ENCODE results near the gene ZNF646. TPM values are rescaled to one million over a fixed set of nuclear protein-coding genes. Genes with fewer than 3 reads are reported as not detected.

ZNF646 gene
- total RNA-seq, 2 donors from 2014 or later = 7.6 to 8.2 TPM

DNA sequence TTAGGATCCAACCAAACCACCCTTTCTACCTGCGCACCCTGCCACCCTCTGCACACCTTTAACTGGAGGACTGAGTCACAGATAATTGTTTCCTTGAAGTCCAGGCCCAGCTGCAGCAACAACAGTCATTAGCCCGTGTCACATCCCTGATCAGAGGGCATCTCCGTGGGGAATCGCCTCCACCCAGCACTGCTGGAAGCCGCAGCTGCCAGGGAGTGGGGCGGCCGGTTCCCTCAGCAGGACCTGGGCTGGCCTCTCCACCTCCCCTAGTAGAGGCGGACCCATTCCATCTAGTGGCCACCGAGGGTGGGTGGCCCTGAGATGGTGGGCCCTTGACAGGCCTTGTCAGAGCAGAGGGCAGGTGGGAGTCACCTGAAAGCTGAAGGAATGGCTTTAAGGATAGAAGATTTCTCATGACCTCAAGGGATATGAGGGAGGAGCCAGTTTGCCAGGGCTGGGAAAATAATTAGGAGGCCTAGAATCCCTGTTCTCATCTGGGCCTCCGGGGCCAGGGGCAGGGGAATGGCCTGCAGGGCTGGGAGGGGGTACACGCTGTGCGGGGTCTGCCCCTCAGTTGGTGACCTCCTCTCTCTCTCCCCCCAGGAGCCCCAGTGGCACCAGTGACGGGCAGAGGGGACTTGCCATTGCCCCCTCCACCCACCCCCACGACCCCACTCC lies 8.3 kb downstream of the ZNF646 start:
- ATAC-seq = no peak
- intact Hi-C loops (cut with DNase I) = no loop called here
- DNase-seq = no peak

GRCh38 chr16:31083081-31083480 lies 8.9 kb downstream of the ZNF646 start:
- intact Hi-C loops (cut with DNase I) = no loop called here
- no peak for DNase-seq
- no peak for ATAC-seq

DNA sequence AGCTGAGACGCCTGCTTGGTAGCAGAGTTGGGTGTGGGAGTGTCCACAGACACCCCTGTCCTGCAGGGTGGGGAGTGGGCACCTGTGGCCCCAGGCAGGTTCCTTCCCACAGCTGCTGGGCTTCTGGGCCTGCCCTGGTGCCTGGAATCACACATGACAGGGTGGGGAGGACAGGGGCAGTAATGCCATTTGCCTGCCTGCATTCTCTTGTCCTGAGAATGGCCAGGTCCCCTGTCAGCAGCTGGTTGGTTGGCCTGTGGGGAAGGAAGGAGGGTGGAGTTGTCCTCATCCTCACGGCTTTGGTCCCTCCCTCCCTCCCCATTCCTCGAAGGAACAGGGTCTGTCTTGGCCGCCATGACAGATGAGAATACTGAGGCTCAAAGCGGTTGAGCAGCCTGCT lies 9.3 kb downstream of the ZNF646 start:
- intact Hi-C loops (cut with DNase I) = no loop called here
- DNase-seq = no peak
- no peak for ATAC-seq

- intact Hi-C loops (cut with DNase I) = no loop called here
- DNase-seq (no peak), ATAC-seq (no peak)
These were observed 9.8 kb downstream of the ZNF646 start for GRCh38 chr16:31083981-31084380.

GRCh38 chr16:31084584-31085302 lies 10.5 kb downstream of the ZNF646 start:
- intact Hi-C loops (cut with DNase I) = no loop called here
- ATAC-seq (no peak), DNase-seq (peak; percentile 20)

GRCh38 chr16:31085411-31085810 lies 11.2 kb downstream of the ZNF646 start:
- DNase-seq (no peak), ATAC-seq (no peak)
- intact Hi-C loops (cut with DNase I) = no loop called here

- intact Hi-C loops (cut with DNase I) = no loop called here
- ATAC-seq = no peak
- no peak for DNase-seq
These were observed 11.8 kb downstream of the ZNF646 start for GRCh38 chr16:31085873-31086628.

- no peak for DNase-seq
- intact Hi-C loops (cut with DNase I) = no loop called here
- ATAC-seq = no peak
These were observed 12.3 kb downstream of the ZNF646 start for GRCh38 chr16:31086629-31086906.

- no peak for DNase-seq
- intact Hi-C loops (cut with DNase I) = no loop called here
- ATAC-seq = no peak
These were observed 13.3 kb downstream of the ZNF646 start for GRCh38 chr16:31087481-31087880.

- DNase-seq (no peak), ATAC-seq (no peak)
- intact Hi-C loops (cut with DNase I) = no loop called here
These were observed 13.7 kb downstream of the ZNF646 start for GRCh38 chr16:31087971-31088370.

DNA sequence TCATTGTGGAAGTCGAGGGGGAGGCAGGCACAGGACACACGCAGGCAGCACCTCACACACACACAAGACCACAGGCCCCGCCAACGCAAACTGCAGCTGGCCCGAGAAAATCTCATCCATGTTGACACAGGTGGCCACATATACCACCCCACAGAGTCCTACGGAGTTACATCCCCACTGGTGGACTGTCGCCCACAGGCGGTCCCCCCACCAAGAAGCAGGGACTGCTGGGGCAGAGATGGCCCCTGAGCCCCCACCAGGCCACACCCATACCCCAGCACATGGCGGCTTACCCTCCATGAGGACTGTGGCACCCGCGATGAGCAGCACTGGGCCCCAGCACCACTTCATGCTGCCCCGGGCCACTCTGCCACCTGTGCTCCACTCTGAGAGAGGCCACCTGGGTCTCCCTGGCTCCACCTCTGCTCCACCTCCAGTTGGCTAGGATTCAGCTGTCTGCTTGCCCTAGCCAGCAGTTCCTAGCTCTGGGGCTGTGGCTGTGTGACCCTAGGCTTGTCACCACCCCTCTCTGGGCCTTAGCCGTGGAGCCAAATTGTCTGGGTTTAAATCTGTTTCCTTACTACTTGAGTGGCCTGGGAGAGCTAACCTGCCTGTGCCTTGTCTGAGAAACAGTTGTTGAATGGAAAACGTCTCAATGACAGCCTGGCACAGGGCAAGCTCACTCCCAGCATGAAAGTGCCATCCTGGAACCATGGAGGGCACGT lies 14.4 kb downstream of the ZNF646 start, which contains the start of gene PRSS53:
PRSS53 (minus strand) TSS at position 485 of the 725 bp plus-strand sequence; CDS start at position 351, 134 bp downstream.
- ATAC-seq = no peak
- intact Hi-C loops (cut with DNase I) = no loop called here
- DNase-seq = no peak

DNA sequence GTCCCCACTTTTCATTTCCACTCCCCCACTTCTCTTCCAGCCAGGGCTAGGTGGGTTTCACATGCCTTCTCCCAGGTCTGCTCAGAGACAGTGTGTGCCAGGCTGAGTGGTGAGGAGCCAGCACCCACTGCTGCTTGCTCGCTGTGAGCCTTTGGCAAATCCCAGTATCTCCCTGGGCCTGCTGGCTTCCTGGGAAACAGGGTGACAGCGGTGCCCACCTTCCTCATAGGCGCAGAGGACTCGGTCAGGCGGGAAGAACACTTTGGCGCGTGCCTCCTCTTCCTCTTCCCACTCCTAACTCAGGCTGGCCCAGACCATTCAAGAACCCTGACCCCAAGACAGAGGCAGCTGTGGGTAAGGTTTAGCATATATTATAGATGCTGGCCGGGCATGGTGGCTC lies 15.0 kb downstream of the ZNF646 start:
- ATAC-seq (no peak), DNase-seq (no peak)
- intact Hi-C loops (cut with DNase I) = no loop called here

GRCh38 chr16:31090540-31090939 lies 16.3 kb downstream of the ZNF646 start:
- intact Hi-C loops (cut with DNase I) = loop anchor here in 1 of 2 donors (10.0 kb wide), 1 partner anchor 106 kb away; the partner anchor contains the start of gene HSD3B7
- DNase-seq = no peak
- ATAC-seq = no peak

DNA sequence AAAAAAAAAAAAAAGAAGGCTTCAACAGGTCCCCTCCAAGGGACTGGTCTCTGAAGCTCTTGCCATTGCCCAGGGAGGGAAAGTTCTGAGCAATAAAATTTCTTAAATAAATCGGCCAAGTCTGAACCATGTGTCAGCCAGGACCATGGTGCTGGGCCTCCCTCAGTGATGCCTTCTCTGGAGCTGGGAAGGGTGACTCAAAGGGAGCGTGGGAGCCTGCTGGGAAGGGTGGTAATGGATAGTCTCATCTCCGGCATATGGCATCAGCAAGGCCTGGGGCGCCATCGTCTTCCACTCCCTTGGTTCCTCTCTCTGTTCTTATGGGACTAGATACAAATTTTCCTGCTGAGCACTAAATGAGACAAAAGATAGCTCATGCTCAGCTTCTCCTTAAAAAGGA lies 18.1 kb downstream of the ZNF646 start:
- DNase-seq (no peak), ATAC-seq (no peak)
- intact Hi-C loops (cut with DNase I) = loop anchor here in 1 of 2 donors (10.0 kb wide), 1 partner anchor 108 kb away; the partner anchor contains the start of gene HSD3B7

- DNase-seq (no peak), ATAC-seq (no peak)
- intact Hi-C loops (cut with DNase I) = loop anchor here in 1 of 2 donors (10.0 kb wide), 1 partner anchor 108 kb away; the partner anchor contains the start of gene HSD3B7
These were observed 19.0 kb downstream of the ZNF646 start for GRCh38 chr16:31093132-31093703.

GRCh38 chr16:31094088-31094423 lies 19.8 kb downstream of the ZNF646 start:
- ATAC-seq (peak; percentile 21 to 25), DNase-seq (no peak)
- intact Hi-C loops (cut with DNase I) = loop anchor here in 1 of 2 donors (10.0 kb wide), 1 partner anchor 109 kb away; the partner anchor contains the start of gene HSD3B7

DNA sequence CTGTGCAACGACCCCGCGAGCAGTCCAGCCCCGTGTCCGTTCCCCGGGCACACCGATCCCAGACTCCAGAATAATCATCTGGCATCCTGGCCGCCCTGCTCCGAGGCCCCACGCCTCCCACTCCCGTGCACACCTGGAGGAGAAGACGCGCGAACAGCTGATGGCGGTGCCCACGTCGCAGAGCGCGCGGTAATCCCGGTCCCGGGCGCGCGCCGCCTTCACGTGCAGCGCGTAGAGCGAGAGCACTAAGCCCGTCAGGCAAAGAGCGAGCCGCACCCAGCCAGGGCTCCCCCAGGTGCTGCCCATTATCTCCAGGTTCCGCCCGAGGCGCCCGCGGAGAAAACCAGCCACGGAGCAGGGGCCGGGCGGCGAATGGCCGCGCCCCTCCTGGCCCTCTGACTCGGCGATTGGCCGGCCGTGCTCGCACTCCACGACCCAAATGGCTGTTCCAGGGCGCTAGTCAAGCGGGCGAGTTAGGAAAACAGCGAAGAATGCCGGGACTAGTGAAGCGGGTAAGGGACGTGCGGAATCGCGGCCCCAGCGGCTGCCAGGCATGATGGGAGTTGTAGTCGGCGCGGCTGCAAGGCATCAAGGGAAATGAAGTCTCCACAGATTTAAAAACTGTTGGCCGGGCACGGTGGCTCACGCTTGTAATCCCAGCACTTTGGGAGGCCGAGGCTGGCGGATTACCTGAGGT lies 20.4 kb downstream of the ZNF646 start, which contains the start of gene VKORC1:
VKORC1 (minus strand) TSS at position 374 of the 697 bp plus-strand sequence; CDS start at position 306, 68 bp downstream.
- DNase-seq = peak; percentile 95
- intact Hi-C loops (cut with DNase I) = loop anchor here in 1 of 2 donors (10.0 kb wide), 1 partner anchor 110 kb away; the partner anchor contains the start of gene HSD3B7
- peak; percentile 96 for ATAC-seq
